HepG2 (cell line): ENCODE results near the gene ADIRF. TPM values are rescaled to one million over a fixed set of nuclear protein-coding genes. Genes with fewer than 3 reads are reported as not detected.

Experiments used
- ATRX ChIP-seq: sonication (generic); formaldehyde crosslinking; IDR thresholded peaks from 2 replicates; pipeline ENCODE4 v1.4.0; 2020; ENCODE audit warnings: missing genetic modification reagents, borderline replicate concordance
- HNRNPH1 ChIP-seq: fragments of 200-400 bp; formaldehyde crosslinking; optimal IDR thresholded peaks from 2 replicates; pipeline ENCODE3; 2017; ENCODE audit warnings: mild to moderate bottlenecking, low read depth, low read length
- NFAT5 ChIP-seq: sonication (generic); formaldehyde crosslinking; IDR thresholded peaks from 2 replicates; pipeline ENCODE4 v1.4.0; 2020; ENCODE audit warnings: missing genetic modification reagents
- RFX5 ChIP-seq: IDR thresholded peaks from 2 replicates; pipeline ENCODE4 v1.6.1; 2011; ENCODE audit warnings: low read depth, low read length, improper control_type of control experiment
- ZBTB39 ChIP-seq: sonication (generic); formaldehyde crosslinking; IDR thresholded peaks from 2 replicates; pipeline ENCODE4 v1.5.0; 2020; ENCODE audit warnings: missing genetic modification reagents
- ZFP36 ChIP-seq: fragments of 150-350 bp; IDR thresholded peaks from 2 replicates; pipeline ENCODE4 v1.6.1; 2018; ENCODE audit warnings: borderline replicate concordance, low read length, low read depth; ENCODE audit not compliant: partially characterized antibody
- ZNF251 ChIP-seq: sonication (generic); formaldehyde crosslinking; IDR thresholded peaks from 2 replicates; pipeline ENCODE4 v1.9.0; 2021; ENCODE audit warnings: mild to moderate bottlenecking, missing genetic modification reagents
- ZNF30 ChIP-seq: sonication (generic); formaldehyde crosslinking; IDR thresholded peaks from 2 replicates; pipeline ENCODE4 v1.5.0; 2020; ENCODE audit warnings: mild to moderate bottlenecking, missing genetic modification reagents
- polyA plus RNA-seq, 8 experiments: library from polyadenylated mRNA; depleted of rRNA in 3 of 8; stranded (reverse) in 7 of 8; unstranded in 1 of 8; fragments of >200 nt; fragmentation: Illumina TruSeq in 4 of 8; extraction: Trizol in 4 of 8; gene quantifications; 2 replicates each; pipeline versions ENCODE4 v1.2.1 to v1.2.3, GENCODE V29; 2011 to 2016; ENCODE audit warnings: low read depth in 4 of 8, missing spikeins in 1 of 8, mixed read lengths in 1 of 8; ENCODE audit not compliant: insufficient read depth in 1 of 8
- total RNA-seq, 5 experiments: library from RNA; depleted of rRNA; stranded (reverse); fragments of >200 nt; fragmentation: Illumina TruSeq; extraction: Trizol; gene quantifications; 2 replicates each; pipeline ENCODE4 v1.2.3, GENCODE V29; 2016; ENCODE audit warnings: low read depth in 1 of 5
- TF ChIP-seq, protein P1 (sequence below): sonication (generic); formaldehyde crosslinking; IDR thresholded peaks from 2 replicates; pipeline ENCODE4 v1.5.1; 2020; ENCODE audit warnings: missing genetic modification reagents, mild to moderate bottlenecking, borderline replicate concordance
- TF ChIP-seq, protein P2 (sequence below): sonication (generic); formaldehyde crosslinking; IDR thresholded peaks from 2 replicates; pipeline ENCODE4 v1.5.0; 2020; ENCODE audit warnings: mild to moderate bottlenecking, missing genetic modification reagents
- TF ChIP-seq, protein P3 (sequence below), 2 experiments: IDR thresholded peaks; 2 replicates each; pipeline ENCODE4 v1.6.1; 2011 to 2012; ENCODE audit warnings: low read length in 2 of 2, borderline replicate concordance in 1 of 2, low read depth in 1 of 2, mild to moderate bottlenecking in 1 of 2, moderate library complexity in 1 of 2
- TF ChIP-seq, protein P4 (sequence below): IDR thresholded peaks from 2 replicates; pipeline ENCODE4 v1.6.1; 2016; ENCODE audit warnings: mild to moderate bottlenecking, missing biosample characterization, missing genetic modification reagents

Gene ADIRF
- total and polyA plus RNA-seq, 2 of the 13 experiments (the other 11 are each of a cell fraction or from before 2014, with no cell fraction given) = 0.13 to 0.40 TPM

- TF ChIP-seq NFAT5 (CRISPR knock-in tag) (no peak), RFX5 (no peak), ATRX (CRISPR knock-in tag) (no peak), ZNF30 (CRISPR knock-in tag) (no peak), ZFP36 (no peak), ZBTB39 (CRISPR knock-in tag) (no peak), HNRNPH1 (no peak), ZNF251 (CRISPR knock-in tag) (no peak)
- TF ChIP-seq, protein P1, sequence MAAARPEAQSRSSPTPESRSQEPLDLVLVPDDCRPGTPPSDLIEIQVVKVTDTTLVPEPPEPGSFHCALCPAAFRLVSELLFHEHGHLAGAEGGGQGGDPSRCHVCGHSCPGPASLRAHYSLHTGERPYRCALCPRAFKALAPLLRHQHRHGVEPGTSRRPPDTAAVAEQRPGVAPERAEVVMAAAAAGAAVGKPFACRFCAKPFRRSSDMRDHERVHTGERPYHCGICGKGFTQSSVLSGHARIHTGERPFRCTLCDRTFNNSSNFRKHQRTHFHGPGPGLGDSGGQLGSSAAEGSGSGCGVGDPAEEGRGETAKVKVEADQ (CRISPR knock-in tag) = no peak
- TF ChIP-seq, protein P2, sequence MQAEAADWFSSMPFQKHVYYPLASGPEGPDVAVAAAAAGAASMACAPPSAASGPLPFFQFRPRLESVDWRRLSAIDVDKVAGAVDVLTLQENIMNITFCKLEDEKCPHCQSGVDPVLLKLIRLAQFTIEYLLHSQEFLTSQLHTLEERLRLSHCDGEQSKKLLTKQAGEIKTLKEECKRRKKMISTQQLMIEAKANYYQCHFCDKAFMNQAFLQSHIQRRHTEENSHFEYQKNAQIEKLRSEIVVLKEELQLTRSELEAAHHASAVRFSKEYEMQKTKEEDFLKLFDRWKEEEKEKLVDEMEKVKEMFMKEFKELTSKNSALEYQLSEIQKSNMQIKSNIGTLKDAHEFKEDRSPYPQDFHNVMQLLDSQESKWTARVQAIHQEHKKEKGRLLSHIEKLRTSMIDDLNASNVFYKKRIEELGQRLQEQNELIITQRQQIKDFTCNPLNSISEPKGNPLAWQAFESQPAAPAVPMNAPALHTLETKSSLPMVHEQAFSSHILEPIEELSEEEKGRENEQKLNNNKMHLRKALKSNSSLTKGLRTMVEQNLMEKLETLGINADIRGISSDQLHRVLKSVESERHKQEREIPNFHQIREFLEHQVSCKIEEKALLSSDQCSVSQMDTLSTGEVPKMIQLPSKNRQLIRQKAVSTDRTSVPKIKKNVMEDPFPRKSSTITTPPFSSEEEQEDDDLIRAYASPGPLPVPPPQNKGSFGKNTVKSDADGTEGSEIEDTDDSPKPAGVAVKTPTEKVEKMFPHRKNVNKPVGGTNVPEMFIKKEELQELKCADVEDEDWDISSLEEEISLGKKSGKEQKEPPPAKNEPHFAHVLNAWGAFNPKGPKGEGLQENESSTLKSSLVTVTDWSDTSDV (CRISPR knock-in tag) = no peak
- TF ChIP-seq, protein P3, sequence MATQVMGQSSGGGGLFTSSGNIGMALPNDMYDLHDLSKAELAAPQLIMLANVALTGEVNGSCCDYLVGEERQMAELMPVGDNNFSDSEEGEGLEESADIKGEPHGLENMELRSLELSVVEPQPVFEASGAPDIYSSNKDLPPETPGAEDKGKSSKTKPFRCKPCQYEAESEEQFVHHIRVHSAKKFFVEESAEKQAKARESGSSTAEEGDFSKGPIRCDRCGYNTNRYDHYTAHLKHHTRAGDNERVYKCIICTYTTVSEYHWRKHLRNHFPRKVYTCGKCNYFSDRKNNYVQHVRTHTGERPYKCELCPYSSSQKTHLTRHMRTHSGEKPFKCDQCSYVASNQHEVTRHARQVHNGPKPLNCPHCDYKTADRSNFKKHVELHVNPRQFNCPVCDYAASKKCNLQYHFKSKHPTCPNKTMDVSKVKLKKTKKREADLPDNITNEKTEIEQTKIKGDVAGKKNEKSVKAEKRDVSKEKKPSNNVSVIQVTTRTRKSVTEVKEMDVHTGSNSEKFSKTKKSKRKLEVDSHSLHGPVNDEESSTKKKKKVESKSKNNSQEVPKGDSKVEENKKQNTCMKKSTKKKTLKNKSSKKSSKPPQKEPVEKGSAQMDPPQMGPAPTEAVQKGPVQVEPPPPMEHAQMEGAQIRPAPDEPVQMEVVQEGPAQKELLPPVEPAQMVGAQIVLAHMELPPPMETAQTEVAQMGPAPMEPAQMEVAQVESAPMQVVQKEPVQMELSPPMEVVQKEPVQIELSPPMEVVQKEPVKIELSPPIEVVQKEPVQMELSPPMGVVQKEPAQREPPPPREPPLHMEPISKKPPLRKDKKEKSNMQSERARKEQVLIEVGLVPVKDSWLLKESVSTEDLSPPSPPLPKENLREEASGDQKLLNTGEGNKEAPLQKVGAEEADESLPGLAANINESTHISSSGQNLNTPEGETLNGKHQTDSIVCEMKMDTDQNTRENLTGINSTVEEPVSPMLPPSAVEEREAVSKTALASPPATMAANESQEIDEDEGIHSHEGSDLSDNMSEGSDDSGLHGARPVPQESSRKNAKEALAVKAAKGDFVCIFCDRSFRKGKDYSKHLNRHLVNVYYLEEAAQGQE (IDR thresholded peaks at IDR 0.05; ENCODE audit: borderline replicate concordance in 1 of 2, low read depth in 1 of 2, low read length in 2 of 2) = no peak
- TF ChIP-seq, protein P4, sequence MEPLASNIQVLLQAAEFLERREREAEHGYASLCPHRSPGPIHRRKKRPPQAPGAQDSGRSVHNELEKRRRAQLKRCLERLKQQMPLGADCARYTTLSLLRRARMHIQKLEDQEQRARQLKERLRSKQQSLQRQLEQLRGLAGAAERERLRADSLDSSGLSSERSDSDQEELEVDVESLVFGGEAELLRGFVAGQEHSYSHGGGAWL = no peak
These were observed 8.0 kb upstream of the ADIRF start (continued) for GRCh38 chr10:86960003-86960862.
